Femur (tissue), 1 donor: Measurements from ENCODE around the gene CLEC9A.

ENCODE experiments used
- DNase-seq: peaks from one replicate; pipeline ENCODE4 v3.0.0-alpha.2; 2017

CLEC9A gene

GRCh38 chr12:10067942-10068341, 37.5 kb downstream of the CLEC9A start:
- no peak for DNase-seq

- no peak for DNase-seq
Observed at GRCh38 chr12:10068644-10069043, 38.2 kb downstream of the CLEC9A start.

- DNase-seq, result no peak
Observed at GRCh38 chr12:10069099-10069498, 38.6 kb downstream of the CLEC9A start.

GRCh38 chr12:10069976-10070375, 39.5 kb downstream of the CLEC9A start:
- no peak for DNase-seq

GRCh38 chr12:10070380-10070779, 39.9 kb downstream of the CLEC9A start:
- DNase-seq, result no peak

GRCh38 chr12:10072131-10072530, 41.6 kb downstream of the CLEC9A start:
- no peak for DNase-seq

GRCh38 chr12:10073261-10073660, 42.8 kb downstream of the CLEC9A start:
- no peak for DNase-seq

GRCh38 chr12:10075451-10075850, 45.0 kb downstream of the CLEC9A start:
- no peak for DNase-seq

- no peak for DNase-seq
Observed at GRCh38 chr12:10082117-10082874, 51.8 kb downstream of the CLEC9A start.

- no peak for DNase-seq
Observed at GRCh38 chr12:10084733-10085132, 54.3 kb downstream of the CLEC9A start.

- DNase-seq, result no peak
Observed at GRCh38 chr12:10086387-10086786, 55.9 kb downstream of the CLEC9A start.

GRCh38 chr12:10088031-10088430, 57.5 kb downstream of the CLEC9A start:
- no peak for DNase-seq

GRCh38 chr12:10088955-10089900, 58.7 kb downstream of the CLEC9A start:
- no peak for DNase-seq

GRCh38 chr12:10094646-10095395, 64.3 kb downstream of the CLEC9A start:
- DNase-seq, result no peak

- DNase-seq, result no peak
Observed at GRCh38 chr12:10095971-10096370, 65.5 kb downstream of the CLEC9A start.

- DNase-seq, result no peak
Observed at GRCh38 chr12:10097521-10097920, 67.0 kb downstream of the CLEC9A start.

GRCh38 chr12:10098791-10099190, 68.3 kb downstream of the CLEC9A start, which contains the start of gene CLEC1A:
Gene CLEC1A, minus strand, starts transcription at chr12:10098985. Its CDS starts 63 bp downstream, at chr12:10098922.
- peak; percentile 56 for DNase-seq

GRCh38 chr12:10101042-10101579, 70.6 kb downstream of the CLEC9A start:
- peak; percentile 83 for DNase-seq

- no peak for DNase-seq
Observed at GRCh38 chr12:10101648-10102220, 71.3 kb downstream of the CLEC9A start.

GRCh38 chr12:10102322-10102721, 71.8 kb downstream of the CLEC9A start:
- no peak for DNase-seq

GRCh38 chr12:10110256-10110844, 79.9 kb downstream of the CLEC9A start:
- no peak for DNase-seq

GRCh38 chr12:10111451-10111850, 81.0 kb downstream of the CLEC9A start:
- no peak for DNase-seq
